SU-DHL-6 (cell line): ENCODE measurements around the gene SLC7A10.

Experiments
- EZH2phosphoT487 ChIP-seq: fragments of 200-600 bp; sonication (generic), shearing (Covaris generic); conservative IDR thresholded peaks from 2 replicates; pipeline ENCODE4 v1.6.1; 2018; ENCODE audit warnings: mild to moderate bottlenecking, antibody characterized with exemption, low read length, moderate library complexity, mixed read lengths
- TF ChIP-seq, protein P1 (sequence below): fragments of 200-600 bp; sonication (generic); IDR thresholded peaks from one replicate; pipeline ENCODE4 v1.5.1; 2017; ENCODE audit warnings: antibody characterized with exemption, mild to moderate bottlenecking, low read length, moderate library complexity; ENCODE audit not compliant: insufficient read depth, poor library complexity, severe bottlenecking

DNA sequence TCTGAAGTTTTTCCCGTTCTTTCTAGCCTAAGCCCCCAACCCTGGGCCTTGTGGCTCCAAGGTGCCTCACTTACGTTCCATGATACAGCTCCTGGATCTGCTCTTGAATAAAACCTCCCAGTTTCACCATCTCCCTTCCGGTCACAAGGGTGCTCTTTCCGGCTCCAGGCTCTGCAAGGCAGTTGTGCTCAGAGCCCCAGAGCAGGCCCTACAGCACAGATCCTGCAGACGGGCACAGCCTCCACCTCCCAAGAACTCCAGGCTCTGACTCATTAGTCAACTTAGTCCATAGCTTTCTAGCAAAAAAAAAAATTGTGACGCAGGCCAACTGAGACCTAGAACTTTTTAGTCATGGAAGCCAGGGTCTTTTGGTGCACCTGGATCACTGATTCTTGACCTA lies 33.9 kb upstream of the SLC7A10 start:
- TF ChIP-seq, protein P1, sequence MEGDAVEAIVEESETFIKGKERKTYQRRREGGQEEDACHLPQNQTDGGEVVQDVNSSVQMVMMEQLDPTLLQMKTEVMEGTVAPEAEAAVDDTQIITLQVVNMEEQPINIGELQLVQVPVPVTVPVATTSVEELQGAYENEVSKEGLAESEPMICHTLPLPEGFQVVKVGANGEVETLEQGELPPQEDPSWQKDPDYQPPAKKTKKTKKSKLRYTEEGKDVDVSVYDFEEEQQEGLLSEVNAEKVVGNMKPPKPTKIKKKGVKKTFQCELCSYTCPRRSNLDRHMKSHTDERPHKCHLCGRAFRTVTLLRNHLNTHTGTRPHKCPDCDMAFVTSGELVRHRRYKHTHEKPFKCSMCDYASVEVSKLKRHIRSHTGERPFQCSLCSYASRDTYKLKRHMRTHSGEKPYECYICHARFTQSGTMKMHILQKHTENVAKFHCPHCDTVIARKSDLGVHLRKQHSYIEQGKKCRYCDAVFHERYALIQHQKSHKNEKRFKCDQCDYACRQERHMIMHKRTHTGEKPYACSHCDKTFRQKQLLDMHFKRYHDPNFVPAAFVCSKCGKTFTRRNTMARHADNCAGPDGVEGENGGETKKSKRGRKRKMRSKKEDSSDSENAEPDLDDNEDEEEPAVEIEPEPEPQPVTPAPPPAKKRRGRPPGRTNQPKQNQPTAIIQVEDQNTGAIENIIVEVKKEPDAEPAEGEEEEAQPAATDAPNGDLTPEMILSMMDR = no peak
- TF ChIP-seq EZH2phosphoT487 = no peak
